WTC11 (cell line): Measurements from ENCODE around the gene AXDND1.

Source experiments
- GABPB1 ChIP-seq: sonication (generic); formaldehyde crosslinking; IDR thresholded peaks from 2 replicates; pipeline ENCODE4 v1.8.1; 2023; ENCODE audit warnings: mild to moderate bottlenecking, missing genetic modification reagents
- PRDM15 ChIP-seq: sonication (generic); formaldehyde crosslinking; IDR thresholded peaks from 2 replicates; pipeline ENCODE4 v1.8.0; 2022; ENCODE audit warnings: missing genetic modification reagents
- PREB ChIP-seq: sonication (generic); formaldehyde crosslinking; IDR thresholded peaks from 2 replicates; pipeline ENCODE4 v1.8.1; 2022; ENCODE audit warnings: mild to moderate bottlenecking, missing genetic modification reagents, moderate library complexity, borderline replicate concordance
- SP1 ChIP-seq: sonication (generic); formaldehyde crosslinking; conservative IDR thresholded peaks from 2 replicates; pipeline ENCODE4 v1.8.1; 2022; ENCODE audit warnings: missing genetic modification reagents
- ZNF138 ChIP-seq: sonication (generic); formaldehyde crosslinking; conservative IDR thresholded peaks from 2 replicates; pipeline ENCODE4 v1.8.1; 2022; ENCODE audit warnings: mild to moderate bottlenecking, moderate library complexity, missing genetic modification reagents
- TF ChIP-seq, protein P1 (sequence below): fragments of 200-600 bp; IDR thresholded peaks from 2 replicates; pipeline ENCODE4 v1.8.0; 2022; ENCODE audit warnings: antibody characterized with exemption
- TF ChIP-seq, protein P2 (sequence below): sonication (generic); formaldehyde crosslinking; IDR thresholded peaks from 2 replicates; pipeline ENCODE4 v1.8.1; 2022; ENCODE audit warnings: low read depth, missing genetic modification reagents, borderline replicate concordance
- TF ChIP-seq, protein P3 (sequence below): sonication (generic); formaldehyde crosslinking; IDR thresholded peaks from 2 replicates; pipeline ENCODE4 v1.8.0; 2022; ENCODE audit warnings: mild to moderate bottlenecking, missing genetic modification reagents
- TF ChIP-seq, protein P4 (sequence below): sonication (generic); formaldehyde crosslinking; IDR thresholded peaks from 2 replicates; pipeline ENCODE4 v1.8.0; 2022; ENCODE audit warnings: mild to moderate bottlenecking, missing genetic modification reagents
- TF ChIP-seq, protein P5 (sequence below): sonication (generic); formaldehyde crosslinking; IDR thresholded peaks from 2 replicates; pipeline ENCODE4 v1.8.1; 2023; ENCODE audit warnings: mild to moderate bottlenecking, missing genetic modification reagents, moderate library complexity

GRCh38 chr1:179530352-179530751 lies 164.6 kb downstream of the AXDND1 start:
- TF ChIP-seq, protein P1, sequence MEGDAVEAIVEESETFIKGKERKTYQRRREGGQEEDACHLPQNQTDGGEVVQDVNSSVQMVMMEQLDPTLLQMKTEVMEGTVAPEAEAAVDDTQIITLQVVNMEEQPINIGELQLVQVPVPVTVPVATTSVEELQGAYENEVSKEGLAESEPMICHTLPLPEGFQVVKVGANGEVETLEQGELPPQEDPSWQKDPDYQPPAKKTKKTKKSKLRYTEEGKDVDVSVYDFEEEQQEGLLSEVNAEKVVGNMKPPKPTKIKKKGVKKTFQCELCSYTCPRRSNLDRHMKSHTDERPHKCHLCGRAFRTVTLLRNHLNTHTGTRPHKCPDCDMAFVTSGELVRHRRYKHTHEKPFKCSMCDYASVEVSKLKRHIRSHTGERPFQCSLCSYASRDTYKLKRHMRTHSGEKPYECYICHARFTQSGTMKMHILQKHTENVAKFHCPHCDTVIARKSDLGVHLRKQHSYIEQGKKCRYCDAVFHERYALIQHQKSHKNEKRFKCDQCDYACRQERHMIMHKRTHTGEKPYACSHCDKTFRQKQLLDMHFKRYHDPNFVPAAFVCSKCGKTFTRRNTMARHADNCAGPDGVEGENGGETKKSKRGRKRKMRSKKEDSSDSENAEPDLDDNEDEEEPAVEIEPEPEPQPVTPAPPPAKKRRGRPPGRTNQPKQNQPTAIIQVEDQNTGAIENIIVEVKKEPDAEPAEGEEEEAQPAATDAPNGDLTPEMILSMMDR, result no peak
- TF ChIP-seq PREB (CRISPR knock-in tag) (no peak), GABPB1 (no peak), SP1 (no peak), PRDM15 (no peak), ZNF138 (CRISPR knock-in tag) (no peak)
- TF ChIP-seq, protein P2, sequence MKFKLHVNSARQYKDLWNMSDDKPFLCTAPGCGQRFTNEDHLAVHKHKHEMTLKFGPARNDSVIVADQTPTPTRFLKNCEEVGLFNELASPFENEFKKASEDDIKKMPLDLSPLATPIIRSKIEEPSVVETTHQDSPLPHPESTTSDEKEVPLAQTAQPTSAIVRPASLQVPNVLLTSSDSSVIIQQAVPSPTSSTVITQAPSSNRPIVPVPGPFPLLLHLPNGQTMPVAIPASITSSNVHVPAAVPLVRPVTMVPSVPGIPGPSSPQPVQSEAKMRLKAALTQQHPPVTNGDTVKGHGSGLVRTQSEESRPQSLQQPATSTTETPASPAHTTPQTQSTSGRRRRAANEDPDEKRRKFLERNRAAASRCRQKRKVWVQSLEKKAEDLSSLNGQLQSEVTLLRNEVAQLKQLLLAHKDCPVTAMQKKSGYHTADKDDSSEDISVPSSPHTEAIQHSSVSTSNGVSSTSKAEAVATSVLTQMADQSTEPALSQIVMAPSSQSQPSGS (CRISPR knock-in tag), result no peak
- TF ChIP-seq, protein P3, sequence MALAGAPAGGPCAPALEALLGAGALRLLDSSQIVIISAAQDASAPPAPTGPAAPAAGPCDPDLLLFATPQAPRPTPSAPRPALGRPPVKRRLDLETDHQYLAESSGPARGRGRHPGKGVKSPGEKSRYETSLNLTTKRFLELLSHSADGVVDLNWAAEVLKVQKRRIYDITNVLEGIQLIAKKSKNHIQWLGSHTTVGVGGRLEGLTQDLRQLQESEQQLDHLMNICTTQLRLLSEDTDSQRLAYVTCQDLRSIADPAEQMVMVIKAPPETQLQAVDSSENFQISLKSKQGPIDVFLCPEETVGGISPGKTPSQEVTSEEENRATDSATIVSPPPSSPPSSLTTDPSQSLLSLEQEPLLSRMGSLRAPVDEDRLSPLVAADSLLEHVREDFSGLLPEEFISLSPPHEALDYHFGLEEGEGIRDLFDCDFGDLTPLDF (CRISPR knock-in tag), result no peak
- TF ChIP-seq, protein P4, sequence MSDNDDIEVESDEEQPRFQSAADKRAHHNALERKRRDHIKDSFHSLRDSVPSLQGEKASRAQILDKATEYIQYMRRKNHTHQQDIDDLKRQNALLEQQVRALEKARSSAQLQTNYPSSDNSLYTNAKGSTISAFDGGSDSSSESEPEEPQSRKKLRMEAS (CRISPR knock-in tag), result no peak
- TF ChIP-seq, protein P5, sequence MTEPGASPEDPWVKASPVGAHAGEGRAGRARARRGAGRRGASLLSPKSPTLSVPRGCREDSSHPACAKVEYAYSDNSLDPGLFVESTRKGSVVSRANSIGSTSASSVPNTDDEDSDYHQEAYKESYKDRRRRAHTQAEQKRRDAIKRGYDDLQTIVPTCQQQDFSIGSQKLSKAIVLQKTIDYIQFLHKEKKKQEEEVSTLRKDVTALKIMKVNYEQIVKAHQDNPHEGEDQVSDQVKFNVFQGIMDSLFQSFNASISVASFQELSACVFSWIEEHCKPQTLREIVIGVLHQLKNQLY, result no peak
